GM12878 (cell line): ENCODE results near the gene SORBS2. TPM values are rescaled to one million over a fixed set of nuclear protein-coding genes. Genes with fewer than 3 reads are reported as not detected.
A peak's percentile ranks its signal among the peaks of the same experiment; 100 is the strongest.

Source experiments
- ATAC-seq: fragments of 200-7000 bp; cut with Tn5 transposase; 3 replicates; pipeline ENCODE4 v1.9.1; 2020; ENCODE audit warnings: mild to moderate bottlenecking, moderate library complexity
- BruUV-seq: library from RNA; stranded (reverse); fragments of 400-500 nt; replicated peaks from 2 replicates; lab custom pipeline; 2021; lab: Mats Ljungman, UMichigan
- CTCF ChIA-PET: fragments of 300-600 bp; sonication (Branson Sonifier 250); formaldehyde crosslinking; extraction: SDS; loops from one replicate; lab custom pipeline; 2021; ENCODE audit warnings: inconsistent platforms; lab: Yijun Ruan, JAX
- POLR2A ChIA-PET: fragments of 350-600 bp; formaldehyde crosslinking; extraction: SDS; loops from one replicate; lab custom pipeline; 2021; ENCODE audit warnings: inconsistent platforms; lab: Charles Lee
- RAD21 ChIA-PET: fragments of 300-600 bp; sonication (Branson Sonifier 250); formaldehyde crosslinking; loops from one replicate; lab custom pipeline; 2023; ENCODE audit warnings: antibody characterized with exemption; ENCODE audit not compliant: unreplicated experiment; lab: Charles Lee
- SMC1A ChIA-PET: fragments of 300-600 bp; sonication (Branson Sonifier 250); formaldehyde crosslinking; loops from one replicate; lab custom pipeline; 2023; ENCODE audit not compliant: unreplicated experiment, uncharacterized antibody; lab: Charles Lee
- DNase-seq: peaks from one replicate; pipeline ENCODE4 v3.0.0-alpha.2; 2011; ENCODE audit warnings: low read depth, low spot score
- FAIRE-seq: peaks from 3 replicates; lab custom pipeline; 2011; peaks lifted over from hg19 to GRCh38; lab: Jason Lieb, UNC
- H2AFZ ChIP-seq: 2 replicates; pipeline ENCODE4 v1.6.0; 2011; ENCODE audit warnings: low read depth, low read length, control low read depth; ENCODE audit not compliant: control insufficient read depth
- H3K27ac ChIP-seq: 2 replicates; pipeline ENCODE4 v1.5.1; 2011; ENCODE audit warnings: control low read depth; ENCODE audit not compliant: control insufficient read depth, insufficient read depth
- H3K27me3 ChIP-seq, 2 experiments: replicated peaks in 1 of 2; 2 replicates each; pipeline versions ENCODE4 v1.6.0 to v1.6.1; 2011; ENCODE audit warnings: low read length in 1 of 2; ENCODE audit not compliant: control insufficient read depth in 2 of 2, insufficient read depth in 2 of 2
- H3K36me3 ChIP-seq, 2 experiments: 2 replicates each; pipeline ENCODE4 v1.5.1; 2011; ENCODE audit warnings: low read length in 1 of 2; ENCODE audit not compliant: control insufficient read depth in 2 of 2, insufficient read depth in 2 of 2
- H3K4me1 ChIP-seq: 2 replicates; pipeline ENCODE4 v1.6.1; 2011; ENCODE audit warnings: mild to moderate bottlenecking, low read length, moderate library complexity, mixed read lengths; ENCODE audit not compliant: control insufficient read depth, insufficient read depth
- H3K4me2 ChIP-seq: 2 replicates; pipeline ENCODE4 v1.6.0; 2011; ENCODE audit warnings: control low read depth; ENCODE audit not compliant: control insufficient read depth, insufficient read depth
- H3K4me3 ChIP-seq: fragments of 200-600 bp; sonication (generic); 2 replicates; pipeline ENCODE4 v1.5.1; 2016
- H3K79me2 ChIP-seq: 2 replicates; pipeline ENCODE4 v1.6.0; 2011; ENCODE audit warnings: low read length; ENCODE audit not compliant: control insufficient read depth, insufficient read depth
- H3K9ac ChIP-seq: 2 replicates; pipeline ENCODE4 v1.8.0; 2011; ENCODE audit warnings: low read length, control low read depth, mixed read lengths; ENCODE audit not compliant: control insufficient read depth, insufficient read depth
- H3K9me3 ChIP-seq: replicated peaks from 3 replicates; pipeline ENCODE4 v1.5.1; 2011; ENCODE audit warnings: mild to moderate bottlenecking, low read length; ENCODE audit not compliant: control insufficient read depth, insufficient read depth
- H4K20me1 ChIP-seq: 2 replicates; pipeline ENCODE4 v1.6.0; 2011; ENCODE audit not compliant: control insufficient read depth, insufficient read depth
- CHD2 ChIP-seq: IDR thresholded peaks from 2 replicates; pipeline ENCODE4 v1.6.1; 2011; ENCODE audit warnings: low read depth, low read length, improper control_type of control experiment, borderline replicate concordance
- ESRRA ChIP-seq: IDR thresholded peaks from 2 replicates; pipeline ENCODE4 v1.6.1; 2012; ENCODE audit warnings: mild to moderate bottlenecking, low read length, improper control_type of control experiment
- JUND ChIP-seq: IDR thresholded peaks from 2 replicates; pipeline ENCODE4 v1.6.1; 2012; ENCODE audit warnings: low read depth, mild to moderate bottlenecking, low read length, improper control_type of control experiment, moderate library complexity
- MLLT1 ChIP-seq: fragments of 450-650 bp; IDR thresholded peaks from 2 replicates; pipeline ENCODE4 v1.6.1; 2016; ENCODE audit warnings: mild to moderate bottlenecking
- MXI1 ChIP-seq: fragments of 150-350 bp; IDR thresholded peaks from 2 replicates; pipeline ENCODE4 v1.6.1; 2011; ENCODE audit warnings: low read depth, mild to moderate bottlenecking, inconsistent platforms, low read length, improper control_type of control experiment
- NFXL1 ChIP-seq: fragments of 450-650 bp; IDR thresholded peaks from 2 replicates; pipeline ENCODE4 v1.6.1; 2017; ENCODE audit warnings: antibody characterized with exemption, mild to moderate bottlenecking, borderline replicate concordance
- NFYA ChIP-seq: IDR thresholded peaks from 2 replicates; pipeline ENCODE4 v1.6.1; 2011; ENCODE audit warnings: low read depth, mild to moderate bottlenecking, low read length, improper control_type of control experiment, borderline replicate concordance
- PAX5 ChIP-seq: IDR thresholded peaks from 2 replicates; pipeline ENCODE4 v1.6.1; 2011; ENCODE audit warnings: low read depth, low read length, borderline replicate concordance
- RFX5 ChIP-seq: IDR thresholded peaks from 2 replicates; pipeline ENCODE4 v1.6.1; 2011; ENCODE audit warnings: low read depth, low read length, improper control_type of control experiment
- SMARCA5 ChIP-seq: fragments of 450-650 bp; IDR thresholded peaks from 2 replicates; pipeline ENCODE4 v1.6.1; 2017; ENCODE audit warnings: mild to moderate bottlenecking
- SMC3 ChIP-seq: IDR thresholded peaks from 2 replicates; pipeline ENCODE4 v1.6.1; 2011; ENCODE audit warnings: low read length, improper control_type of control experiment, borderline replicate concordance
- ZNF217 ChIP-seq: fragments of 450-650 bp; IDR thresholded peaks from 2 replicates; pipeline ENCODE4 v1.6.1; 2017; ENCODE audit warnings: antibody characterized with exemption, mild to moderate bottlenecking
- ZNF24 ChIP-seq: fragments of 450-650 bp; IDR thresholded peaks from 2 replicates; pipeline ENCODE4 v1.6.1; 2017; ENCODE audit warnings: antibody characterized with exemption, mild to moderate bottlenecking
- WGBS: methylation state at CpG from one replicate; pipeline ENCODE4 v1.1.6; 2016; ENCODE audit warnings: low lambda C conversion rate; ENCODE audit not compliant: insufficient replicate concordance, insufficient coverage; ENCODE audit errors: missing lambda C conversion rate; 5-methylcytosine and 5-hydroxymethylcytosine counted together
- in situ Hi-C: fragments of 300-500 bp; cut with MboI; formaldehyde crosslinking; loops from 9 replicates; pipeline ENCODE4 v1.14.3; 2018; ENCODE audit warnings: mixed read lengths
- intact Hi-C: fragments of 100-400 bp; cut with micrococcal nuclease; formaldehyde crosslinking; loops from one replicate; pipeline ENCODE4 v1.14.2; 2022; ENCODE audit not compliant: unreplicated experiment
- polyA plus RNA-seq, 11 experiments: library from polyadenylated mRNA; depleted of rRNA in 4 of 11; unstranded in 6 of 11; stranded (reverse) in 5 of 11; fragments of >200 nt; fragmentation: Nextera tagmentation in 4 of 11; fragmentation: Illumina TruSeq in 1 of 11; extraction: Ambion mirVana in 4 of 11; extraction: Trizol in 1 of 11; gene quantifications; 1 replicate in 1 of 11; 2 replicates in 10 of 11; pipeline versions ENCODE4 v1.2.1 to v1.2.3, GENCODE V29; 2011 to 2016; ENCODE audit warnings: inconsistent platforms in 2 of 11, missing spikeins in 2 of 11, low read depth in 1 of 11
- total RNA-seq, 4 experiments: library from RNA; depleted of rRNA in 3 of 4; stranded (reverse); fragments of >200 nt in 3 of 4; fragmentation: Illumina TruSeq in 1 of 4; extraction: Trizol in 1 of 4; gene quantifications; 2 replicates each; pipeline versions ENCODE4 v1.2.1 to v1.2.3, GENCODE V29; 2013 to 2021

The SORBS2 gene
- total and polyA plus RNA-seq, 10 of the 15 experiments (the other 5 are each of a cell fraction or from before 2014, with no cell fraction given), result 0.06 to 3.0 (median 0.79) TPM

GRCh38 chr4:185819144-185819543 lies 7.2 kb upstream of the SORBS2 start (continued):
- TF ChIP-seq NFXL1 (no peak), PAX5 (no peak), RFX5 (no peak), NFYA (no peak), JUND (no peak), ZNF217 (no peak), MLLT1 (no peak), CHD2 (no peak), SMC3 (no peak), MXI1 (no peak), ESRRA (no peak)
- TF ChIP-seq, all 136 proteins: peak for 0

GRCh38 chr4:185817403-185817818 lies 5.4 kb upstream of the SORBS2 start:
- H3K4me3 ChIP-seq, result no peak overlapping the region
- ChIA-PET POLR2A (no interaction called here), SMC1A (no interaction called here), CTCF (no interaction called here)
- H3K9ac ChIP-seq, result no peak overlapping the region
- H3K36me3 ChIP-seq, result no peaks in the 10 kb centered on the region
- no peak overlapping the region for H3K27ac ChIP-seq
- no peaks in the 10 kb centered on the region; a peak in 1 of 4 replicates for H3K27me3 ChIP-seq
- in situ Hi-C loops, result no loop called here
- peak; percentile 88 for ATAC-seq
- intact Hi-C loops, result no loop called here
- H3K4me2 ChIP-seq, result no peak overlapping the region
- TF ChIP-seq ZNF24 (peak; percentile 19; the same call in 1 of the 2 replicates), SMARCA5 (no peak)
- TF ChIP-seq, all 136 proteins: peak for 1
- DNase-seq, result no peak
- WGBS, result 60% methylated on average over 8 of the region's 8 CpGs
- H3K79me2 ChIP-seq, result no peaks in the 10 kb centered on the region
- RAD21 ChIA-PET, result no interaction called here
- H3K4me1 ChIP-seq, result no peaks in the 10 kb centered on the region; the same call in 1 of the 2 replicates
- H3K9me3 ChIP-seq, result no peaks in the 10 kb centered on the region
- no peak for FAIRE-seq
- H2AFZ ChIP-seq, result no peak overlapping the region
- no peaks in the 10 kb centered on the region for H4K20me1 ChIP-seq
- no TSS peak for BruUV-seq
